Fibroblast of lung (primary cell): ENCODE measurements around the gene MYO1E.

ENCODE experiments used
- CTCF ChIP-seq, 2 donors: IDR thresholded peaks in 1 of 2; conservative IDR thresholded peaks in 1 of 2; 1 replicate in 1 of 2; 2 replicates in 1 of 2; pipeline ENCODE4 v1.5.1; 2011 to 2012; ENCODE audit warnings: low read length in 2 of 2, control low read depth in 1 of 2, inconsistent platforms in 1 of 2, low read depth in 1 of 2, mild to moderate bottlenecking in 1 of 2
- EZH2 ChIP-seq: IDR thresholded peaks from 2 replicates; pipeline ENCODE4 v1.5.1; 2012; ENCODE audit warnings: low read length, control low read depth, mild to moderate bottlenecking; ENCODE audit errors: missing control alignments

DNA sequence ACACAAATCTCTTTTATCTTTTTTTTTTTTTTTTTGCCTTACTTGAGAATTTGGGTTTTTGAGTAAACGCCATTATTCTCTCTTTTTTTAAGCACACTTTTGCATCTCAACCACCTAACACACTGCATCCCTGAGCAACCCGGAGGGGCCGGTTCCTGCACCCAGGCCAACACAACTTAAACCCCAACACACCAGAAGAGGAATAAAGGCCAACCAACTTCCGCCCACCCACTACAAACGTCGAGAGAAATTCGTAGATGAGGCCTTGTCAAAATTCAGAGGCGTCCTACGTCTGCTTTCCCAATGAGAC, 268.1 kb downstream of the MYO1E start:
- TF ChIP-seq EZH2, result no peak
- no peak for TF ChIP-seq CTCF (conservative IDR thresholded peaks at IDR 0.05 in 1 of 2, IDR thresholded peaks at IDR 0.05 in 1 of 2; ENCODE audit: low read depth in 1 of 2, low read length in 2 of 2)
